ENCODE data around the gene ALDH2. TPM values are rescaled to one million over a fixed set of nuclear protein-coding genes. Genes with fewer than 3 reads are reported as not detected.
"Not testable (repeated sequence)": the region's sequence is repeated elsewhere in the genome, so short reads cannot be mapped to it uniquely, and the experiment has no call there.

Gene ALDH2
- total RNA-seq, 2 donors from 2014 or later: 107 to 164 TPM

GRCh38 chr12:111824312-111824711 lies 57.6 kb downstream of the ALDH2 start:
- DNase-seq (ENCODE audit: low spot score); H3K27me3 ChIP-seq (replicated peaks; ENCODE audit: insufficient read depth); H3K9me3 ChIP-seq; H3K36me3 ChIP-seq; H3K4me1 ChIP-seq (replicated peaks); H3K4me3 ChIP-seq; intact Hi-C loops (cut with DNase I); H3K27ac ChIP-seq: not testable (repeated sequence)
- WGBS: 28% methylated on average over 4 of the region's 4 CpGs
- TF ChIP-seq CTCF (IDR thresholded peaks at IDR 0.05): peak in 1 of 4 experiments; percentile 12

- no peaks in the 10 kb centered on the region for H3K36me3 ChIP-seq
- H3K27ac ChIP-seq: no peak overlapping the region
- no peak for DNase-seq (ENCODE audit: low spot score)
- H3K4me1 ChIP-seq (replicated peaks): peaks cover 2% of the 10 kb centered on the region
- TF ChIP-seq CTCF (IDR thresholded peaks at IDR 0.05): no peak
- TF ChIP-seq POLR2AphosphoS5 (IDR thresholded peaks at IDR 0.05): no peak
- TF ChIP-seq POLR2A (IDR thresholded peaks at IDR 0.05): no peak
- no peaks in the 10 kb centered on the region for H3K27me3 ChIP-seq (replicated peaks; ENCODE audit: insufficient read depth)
- intact Hi-C loops (cut with DNase I): no loop called here
- WGBS: 49% methylated on average over 5 of the region's 5 CpGs
- no peaks in the 10 kb centered on the region for H3K9me3 ChIP-seq
- no peak overlapping the region for H3K4me3 ChIP-seq
Observed at GRCh38 chr12:111825509-111825908, 58.8 kb downstream of the ALDH2 start.

- no peak overlapping the region for H3K4me3 ChIP-seq
- peak; percentile 69 for TF ChIP-seq POLR2AphosphoS5 (IDR thresholded peaks at IDR 0.05)
- TF ChIP-seq CTCF (IDR thresholded peaks at IDR 0.05): no peak
- no peaks in the 10 kb centered on the region for H3K27me3 ChIP-seq (replicated peaks; ENCODE audit: insufficient read depth)
- no peak for DNase-seq (ENCODE audit: low spot score)
- peaks cover 2% of the 10 kb centered on the region for H3K4me1 ChIP-seq (replicated peaks)
- H3K9me3 ChIP-seq: no peaks in the 10 kb centered on the region
- intact Hi-C loops (cut with DNase I): no loop called here
- H3K36me3 ChIP-seq: no peaks in the 10 kb centered on the region
- H3K27ac ChIP-seq: no peak overlapping the region
- 36% methylated on average over 3 of the region's 3 CpGs for WGBS
Observed at GRCh38 chr12:111826316-111826715, 59.6 kb downstream of the ALDH2 start.

- H3K4me1 ChIP-seq (replicated peaks): peaks cover 2% of the 10 kb centered on the region
- intact Hi-C loops (cut with DNase I): no loop called here
- H3K9me3 ChIP-seq: no peaks in the 10 kb centered on the region
- no peak overlapping the region for H3K4me3 ChIP-seq
- no peaks in the 10 kb centered on the region for H3K36me3 ChIP-seq
- no peak for DNase-seq (ENCODE audit: low spot score)
- no peaks in the 10 kb centered on the region for H3K27me3 ChIP-seq (replicated peaks; ENCODE audit: insufficient read depth)
- TF ChIP-seq POLR2A (IDR thresholded peaks at IDR 0.05) (no peak), POLR2AphosphoS5 (IDR thresholded peaks at IDR 0.05) (no peak), CTCF (IDR thresholded peaks at IDR 0.05) (no peak)
- WGBS: 80% methylated on average over 2 of the region's 2 CpGs
- H3K27ac ChIP-seq: no peak overlapping the region
Observed at GRCh38 chr12:111826992-111827391, 60.3 kb downstream of the ALDH2 start.

- no peaks in the 10 kb centered on the region for H3K36me3 ChIP-seq
- H3K27me3 ChIP-seq (replicated peaks; ENCODE audit: insufficient read depth): no peaks in the 10 kb centered on the region
- intact Hi-C loops (cut with DNase I): no loop called here
- H3K27ac ChIP-seq: no peak overlapping the region
- WGBS: 90% methylated on average over 4 of the region's 4 CpGs
- H3K4me3 ChIP-seq: no peak overlapping the region
- peaks cover 2% of the 10 kb centered on the region for H3K4me1 ChIP-seq (replicated peaks)
- no peak for TF ChIP-seq POLR2AphosphoS5 (IDR thresholded peaks at IDR 0.05)
- no peak for TF ChIP-seq CTCF (IDR thresholded peaks at IDR 0.05)
- no peak for TF ChIP-seq POLR2A (IDR thresholded peaks at IDR 0.05)
- H3K9me3 ChIP-seq: no peaks in the 10 kb centered on the region
- no peak for DNase-seq (ENCODE audit: low spot score)
Observed at GRCh38 chr12:111827907-111828306, 61.2 kb downstream of the ALDH2 start.
